Choroid plexus epithelial cell (primary cell): ENCODE results near the gene TMEM203.

Experiments
- DNase-seq: peaks from one replicate; pipeline ENCODE4 v3.0.0-alpha.2; 2010; ENCODE audit warnings: low read depth
- H3K4me3 ChIP-seq: 2 replicates; pipeline ENCODE4 v1.5.1; 2011; ENCODE audit warnings: low read depth, mild to moderate bottlenecking, control low read depth, low read length, moderate library complexity
- TF ChIP-seq, protein P1 (sequence below): conservative IDR thresholded peaks from 2 replicates; pipeline ENCODE4 v1.5.1; 2011; ENCODE audit warnings: low read depth, mild to moderate bottlenecking, control low read depth, inconsistent platforms, low read length, moderate library complexity

The TMEM203 gene

DNA sequence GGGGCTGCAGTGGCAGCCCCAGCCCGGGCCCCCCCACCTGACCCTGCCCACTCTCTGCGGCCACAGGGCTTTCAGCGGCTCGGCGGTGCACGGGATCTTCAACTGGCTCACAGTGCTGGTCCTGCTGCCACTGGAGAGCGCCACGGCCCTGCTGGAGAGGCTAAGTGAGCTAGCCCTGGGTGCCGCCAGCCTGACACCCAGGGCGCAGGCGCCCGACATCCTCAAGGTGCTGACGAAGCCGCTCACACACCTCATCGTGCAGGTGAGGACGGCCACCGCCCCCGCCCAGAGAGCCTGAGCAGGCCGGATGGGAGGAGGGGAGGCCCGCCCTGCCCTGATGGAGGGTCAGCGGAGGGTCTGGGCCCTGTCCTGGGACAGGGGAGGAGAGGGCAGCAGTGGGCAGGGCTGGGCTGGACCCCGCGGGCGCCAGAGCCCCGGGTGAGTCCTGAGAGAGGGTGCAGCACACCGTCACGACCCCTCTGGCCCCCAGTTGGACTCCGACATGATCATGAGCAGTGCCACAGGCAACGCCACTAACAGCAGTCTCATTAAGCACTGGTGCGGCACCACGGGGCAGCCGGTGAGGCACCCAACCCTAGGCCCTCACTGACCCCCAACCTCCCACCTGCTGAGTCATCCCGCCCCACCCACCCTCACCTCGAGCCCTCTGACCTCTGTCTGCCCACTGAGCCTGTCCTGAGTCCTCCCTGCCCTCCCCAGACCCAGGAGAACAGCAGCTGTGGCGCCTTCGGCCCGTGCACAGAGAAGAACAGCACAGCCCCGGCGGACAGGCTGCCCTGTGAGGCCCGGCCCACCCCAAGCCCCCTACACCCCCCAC, 27.9 kb upstream of the TMEM203 start:
- H3K4me3 ChIP-seq = no peak overlapping the region
- DNase-seq = no peak
- TF ChIP-seq, protein P1, sequence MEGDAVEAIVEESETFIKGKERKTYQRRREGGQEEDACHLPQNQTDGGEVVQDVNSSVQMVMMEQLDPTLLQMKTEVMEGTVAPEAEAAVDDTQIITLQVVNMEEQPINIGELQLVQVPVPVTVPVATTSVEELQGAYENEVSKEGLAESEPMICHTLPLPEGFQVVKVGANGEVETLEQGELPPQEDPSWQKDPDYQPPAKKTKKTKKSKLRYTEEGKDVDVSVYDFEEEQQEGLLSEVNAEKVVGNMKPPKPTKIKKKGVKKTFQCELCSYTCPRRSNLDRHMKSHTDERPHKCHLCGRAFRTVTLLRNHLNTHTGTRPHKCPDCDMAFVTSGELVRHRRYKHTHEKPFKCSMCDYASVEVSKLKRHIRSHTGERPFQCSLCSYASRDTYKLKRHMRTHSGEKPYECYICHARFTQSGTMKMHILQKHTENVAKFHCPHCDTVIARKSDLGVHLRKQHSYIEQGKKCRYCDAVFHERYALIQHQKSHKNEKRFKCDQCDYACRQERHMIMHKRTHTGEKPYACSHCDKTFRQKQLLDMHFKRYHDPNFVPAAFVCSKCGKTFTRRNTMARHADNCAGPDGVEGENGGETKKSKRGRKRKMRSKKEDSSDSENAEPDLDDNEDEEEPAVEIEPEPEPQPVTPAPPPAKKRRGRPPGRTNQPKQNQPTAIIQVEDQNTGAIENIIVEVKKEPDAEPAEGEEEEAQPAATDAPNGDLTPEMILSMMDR = no peak

DNA sequence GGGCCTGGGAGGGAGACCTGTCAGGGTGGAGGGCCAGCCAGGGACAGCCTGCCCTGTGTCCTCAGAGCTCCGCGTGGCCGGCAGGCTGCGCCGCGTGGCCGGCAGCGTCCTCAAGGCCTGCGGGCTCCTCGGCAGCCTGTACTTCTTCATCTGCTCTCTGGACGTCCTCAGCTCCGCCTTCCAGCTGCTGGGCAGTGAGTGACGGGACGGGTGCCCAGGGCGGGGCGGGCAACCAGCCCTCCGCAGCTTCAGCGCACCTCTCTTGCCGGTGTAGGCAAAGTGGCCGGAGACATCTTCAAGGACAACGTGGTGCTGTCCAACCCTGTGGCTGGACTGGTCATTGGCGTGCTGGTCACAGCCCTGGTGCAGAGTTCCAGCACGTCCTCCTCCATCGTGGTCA, 27.1 kb upstream of the TMEM203 start:
- TF ChIP-seq, protein P1 = no peak
- no peak overlapping the region for H3K4me3 ChIP-seq
- DNase-seq = no peak

DNA sequence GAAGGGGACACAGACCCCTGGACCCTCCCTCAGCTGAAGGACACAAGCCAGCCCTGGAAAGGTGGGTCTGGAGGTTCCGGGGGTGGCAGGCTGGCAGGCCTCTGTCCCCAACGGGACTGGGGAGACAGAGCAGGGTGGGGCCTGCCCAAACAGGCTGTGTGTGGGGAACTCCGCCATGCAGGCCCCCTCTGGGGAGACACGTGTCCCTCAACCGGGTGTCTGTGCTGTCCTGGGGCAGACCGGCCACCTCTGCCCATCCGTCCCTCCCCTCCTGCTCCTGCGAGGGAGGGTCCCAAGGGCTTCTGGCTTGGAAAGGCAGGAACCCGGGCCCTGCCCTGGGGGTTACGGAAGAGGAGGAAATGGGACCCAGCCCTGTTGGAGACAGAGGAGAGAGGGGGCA, 26.7 kb upstream of the TMEM203 start:
- TF ChIP-seq, protein P1 = no peak
- no peak overlapping the region for H3K4me3 ChIP-seq
- no peak for DNase-seq

DNA sequence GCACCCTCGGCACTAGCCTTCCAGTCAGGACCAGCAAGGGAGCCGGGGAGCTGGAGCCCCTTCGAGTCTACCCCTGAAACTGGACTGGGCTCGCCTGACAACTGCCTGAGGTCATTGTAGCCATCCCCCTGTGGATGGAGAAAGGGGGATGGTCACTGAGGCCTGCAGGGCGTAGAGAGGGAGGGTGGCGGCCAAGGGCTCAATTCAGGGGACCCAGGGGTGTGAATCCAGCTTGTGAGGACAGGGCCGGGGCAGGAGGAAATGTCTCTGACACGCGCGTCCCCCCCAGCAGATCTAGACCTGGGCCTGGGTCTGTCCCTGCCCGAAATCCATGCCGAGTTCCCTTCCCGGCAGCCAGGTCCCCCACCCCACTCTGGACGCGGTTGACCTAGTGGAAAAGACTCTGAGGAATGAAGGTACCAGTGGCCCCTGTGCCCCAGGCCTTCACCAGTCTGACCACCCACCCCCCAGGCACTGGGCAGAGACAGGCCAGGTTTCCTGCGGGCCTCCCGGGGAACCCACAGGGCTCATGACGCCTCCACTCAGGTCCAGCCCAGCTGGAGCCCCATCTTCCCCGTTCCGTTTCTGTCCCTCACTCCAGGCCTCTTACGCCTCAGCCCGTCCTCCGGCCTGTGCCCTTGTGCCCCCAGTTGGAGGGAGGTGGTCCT, 26.1 kb upstream of the TMEM203 start:
- TF ChIP-seq, protein P1 = no peak
- DNase-seq = no peak
- no peak overlapping the region for H3K4me3 ChIP-seq

DNA sequence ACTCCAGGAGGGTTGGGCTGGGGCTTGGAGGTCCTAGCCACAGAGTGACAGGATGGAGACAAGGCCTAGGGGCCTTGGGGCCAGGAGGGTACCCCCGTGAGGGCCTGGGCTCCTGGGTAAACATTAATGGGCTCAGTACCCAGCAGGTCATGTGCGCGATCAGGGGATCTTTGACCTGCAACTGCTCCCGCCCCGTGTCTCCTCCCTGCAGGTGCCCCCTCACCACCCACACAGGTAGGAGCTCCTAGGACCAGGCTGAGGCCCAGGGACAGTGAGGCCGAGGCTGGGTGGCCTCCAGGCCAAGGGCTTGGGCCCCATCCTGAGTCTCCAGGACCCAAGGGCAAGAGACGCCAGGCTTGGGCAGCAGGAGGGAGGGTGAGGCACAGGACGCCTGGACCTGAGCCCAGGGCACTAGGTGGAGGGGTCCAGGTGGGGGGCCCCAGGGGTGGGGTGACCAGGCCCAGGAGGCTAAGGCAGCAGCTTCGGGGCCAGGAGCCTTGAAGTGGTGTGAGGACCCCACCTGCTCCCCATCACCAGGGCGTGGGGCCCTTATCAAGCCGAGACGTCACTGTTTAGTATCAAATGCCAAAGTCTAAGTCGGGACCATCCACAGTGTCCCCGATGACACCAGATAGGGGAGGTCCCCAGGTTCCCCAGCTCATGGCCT, 25.4 kb upstream of the TMEM203 start, which contains the start of gene SLC34A3:
Gene SLC34A3 (plus strand): TSS at position 197 of the 667 bp plus-strand sequence. CDS start 802 bp downstream, outside the sequence.
- no peak within 1 kb of the TSS for H3K4me3 ChIP-seq
- no peak for DNase-seq
- TF ChIP-seq, protein P1 = no peak

DNA sequence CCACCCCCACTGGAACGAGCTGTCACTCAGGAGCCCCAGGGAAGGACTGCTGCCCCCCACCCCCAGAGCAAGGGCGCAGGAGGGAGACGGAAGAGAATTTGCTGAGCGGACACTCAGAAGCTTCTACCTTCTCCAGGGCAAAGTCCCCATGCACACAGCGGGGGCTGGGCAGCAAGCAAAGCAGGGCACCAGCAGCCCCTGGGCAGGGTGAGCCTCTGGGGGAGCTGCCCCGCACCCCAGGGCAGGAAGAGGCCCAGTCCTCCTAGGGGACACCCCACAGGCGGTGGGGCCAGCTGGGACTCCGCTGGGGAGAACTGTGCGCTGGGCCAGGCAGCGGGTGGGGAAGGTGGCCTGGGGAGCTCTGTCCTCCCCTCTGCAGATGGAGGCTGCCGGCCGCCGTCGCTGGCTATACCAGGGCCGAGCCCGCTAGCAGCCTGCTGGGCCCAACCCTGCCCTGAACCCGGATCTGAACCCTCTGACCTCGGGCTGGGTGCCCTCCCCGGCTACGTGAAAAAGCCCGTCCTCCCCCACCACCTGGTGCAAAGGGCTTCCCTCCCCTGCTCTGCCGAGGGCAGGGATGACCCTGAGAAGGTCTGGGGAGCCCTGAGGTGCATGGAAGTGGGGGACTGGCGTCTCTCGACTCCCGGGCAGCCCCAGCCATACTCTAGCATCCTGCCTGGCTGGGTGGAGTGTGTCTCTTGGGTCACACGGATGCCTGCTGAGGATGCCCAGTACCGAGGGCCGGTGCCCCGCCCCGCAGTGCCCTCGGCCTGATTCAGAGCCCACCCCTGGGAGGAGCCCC, 24.7 kb upstream of the TMEM203 start:
- DNase-seq = no peak
- TF ChIP-seq, protein P1 = no peak
- no peak overlapping the region for H3K4me3 ChIP-seq
